ENCODE measurements around the gene GDF9.

GRCh38 chr5:132856011-132856410 is 10.3 kb downstream of the GDF9 start:
- TF ChIP-seq CTCF (IDR thresholded peaks at IDR 0.05): no peak
- TF ChIP-seq POLR2AphosphoS5 (IDR thresholded peaks at IDR 0.05; ENCODE audit: low read depth, low read length): no peak
- no peak for TF ChIP-seq SIN3A (IDR thresholded peaks at IDR 0.05; ENCODE audit: borderline replicate concordance, insufficient read depth, low read depth, low read length)
- TF ChIP-seq, protein P1, sequence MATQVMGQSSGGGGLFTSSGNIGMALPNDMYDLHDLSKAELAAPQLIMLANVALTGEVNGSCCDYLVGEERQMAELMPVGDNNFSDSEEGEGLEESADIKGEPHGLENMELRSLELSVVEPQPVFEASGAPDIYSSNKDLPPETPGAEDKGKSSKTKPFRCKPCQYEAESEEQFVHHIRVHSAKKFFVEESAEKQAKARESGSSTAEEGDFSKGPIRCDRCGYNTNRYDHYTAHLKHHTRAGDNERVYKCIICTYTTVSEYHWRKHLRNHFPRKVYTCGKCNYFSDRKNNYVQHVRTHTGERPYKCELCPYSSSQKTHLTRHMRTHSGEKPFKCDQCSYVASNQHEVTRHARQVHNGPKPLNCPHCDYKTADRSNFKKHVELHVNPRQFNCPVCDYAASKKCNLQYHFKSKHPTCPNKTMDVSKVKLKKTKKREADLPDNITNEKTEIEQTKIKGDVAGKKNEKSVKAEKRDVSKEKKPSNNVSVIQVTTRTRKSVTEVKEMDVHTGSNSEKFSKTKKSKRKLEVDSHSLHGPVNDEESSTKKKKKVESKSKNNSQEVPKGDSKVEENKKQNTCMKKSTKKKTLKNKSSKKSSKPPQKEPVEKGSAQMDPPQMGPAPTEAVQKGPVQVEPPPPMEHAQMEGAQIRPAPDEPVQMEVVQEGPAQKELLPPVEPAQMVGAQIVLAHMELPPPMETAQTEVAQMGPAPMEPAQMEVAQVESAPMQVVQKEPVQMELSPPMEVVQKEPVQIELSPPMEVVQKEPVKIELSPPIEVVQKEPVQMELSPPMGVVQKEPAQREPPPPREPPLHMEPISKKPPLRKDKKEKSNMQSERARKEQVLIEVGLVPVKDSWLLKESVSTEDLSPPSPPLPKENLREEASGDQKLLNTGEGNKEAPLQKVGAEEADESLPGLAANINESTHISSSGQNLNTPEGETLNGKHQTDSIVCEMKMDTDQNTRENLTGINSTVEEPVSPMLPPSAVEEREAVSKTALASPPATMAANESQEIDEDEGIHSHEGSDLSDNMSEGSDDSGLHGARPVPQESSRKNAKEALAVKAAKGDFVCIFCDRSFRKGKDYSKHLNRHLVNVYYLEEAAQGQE (IDR thresholded peaks at IDR 0.05; ENCODE audit: insufficient read depth in 1 of 2, low read depth in 2 of 2, low read length in 1 of 2): no peak
